K562 (cell line): ENCODE data around the gene PLK5. TPM values are rescaled to one million over a fixed set of nuclear protein-coding genes. Genes with fewer than 3 reads are reported as not detected.

ENCODE experiments used
- CTCFL ChIP-seq: IDR thresholded peaks from 2 replicates; pipeline ENCODE4 v1.6.1; 2011; ENCODE audit warnings: borderline replicate concordance, low read depth, mild to moderate bottlenecking, moderate library complexity, low read length; ENCODE audit not compliant: insufficient read depth, poor library complexity, severe bottlenecking
- DLX4 ChIP-seq: fragments of 250-450 bp; sonication (Bioruptor Pico); IDR thresholded peaks from 2 replicates; pipeline ENCODE4 v1.6.1; 2021; ENCODE audit warnings: mild to moderate bottlenecking
- E2F6 ChIP-seq, 2 experiments: IDR thresholded peaks; 2 replicates each; pipeline ENCODE4 v1.6.1; 2011; ENCODE audit warnings: borderline replicate concordance in 1 of 2, control low read depth in 1 of 2, low read depth in 1 of 2, low read length in 1 of 2, mild to moderate bottlenecking in 1 of 2, mixed read lengths in 1 of 2, moderate library complexity in 1 of 2; ENCODE audit not compliant: insufficient read depth in 1 of 2, insufficient read length in 1 of 2, poor library complexity in 1 of 2, severe bottlenecking in 1 of 2; ENCODE audit errors: extremely low read depth in 1 of 2
- E2F8 ChIP-seq: fragments of 450-650 bp; IDR thresholded peaks from 2 replicates; pipeline ENCODE4 v1.7.1; 2018; ENCODE audit warnings: mild to moderate bottlenecking, low read depth; ENCODE audit not compliant: partially characterized antibody
- GABPA ChIP-seq: fragments of 200-800 bp; sonication (Bioruptor generic); conservative IDR thresholded peaks from 2 replicates; pipeline ENCODE4 v1.6.1; 2016; ENCODE audit warnings: low read depth, missing genetic modification characterization, missing compliant biosample characterization
- GATAD2B ChIP-seq: fragments of 450-650 bp; IDR thresholded peaks from 2 replicates; pipeline ENCODE4 v1.6.1; 2017; ENCODE audit warnings: mild to moderate bottlenecking, borderline replicate concordance
- HNRNPL ChIP-seq: fragments of 200-400 bp; formaldehyde crosslinking; IDR thresholded peaks from 2 replicates; pipeline ENCODE4 v1.6.1; 2017; ENCODE audit warnings: low read depth, mild to moderate bottlenecking, low read length
- MCM3 ChIP-seq: fragments of 450-650 bp; IDR thresholded peaks from 2 replicates; pipeline ENCODE4 v1.6.1; 2016
- NBN ChIP-seq: fragments of 450-650 bp; IDR thresholded peaks from 2 replicates; pipeline ENCODE4 v1.6.1; 2016; ENCODE audit warnings: low read depth, mild to moderate bottlenecking
- PPARD ChIP-seq: fragments of 250-450 bp; sonication (Bioruptor Pico); IDR thresholded peaks from 2 replicates; pipeline ENCODE4 v1.8.0; 2022; ENCODE audit warnings: inconsistent platforms, mild to moderate bottlenecking, moderate library complexity
- TAF7 ChIP-seq: fragments of 450-650 bp; IDR thresholded peaks from 2 replicates; pipeline ENCODE4 v1.6.1; 2016; ENCODE audit warnings: missing genetic modification characterization, missing compliant biosample characterization
- THAP7 ChIP-seq: fragments of 250-450 bp; sonication (Bioruptor Pico); IDR thresholded peaks from 2 replicates; pipeline ENCODE4 v1.5.0; 2021
- USF2 ChIP-seq: sonication (generic); formaldehyde crosslinking; IDR thresholded peaks from 2 replicates; pipeline ENCODE4 v1.5.0; 2020; ENCODE audit warnings: missing genetic modification reagents
- ZBTB7A ChIP-seq: IDR thresholded peaks from 2 replicates; pipeline ENCODE4 v1.6.1; 2011; ENCODE audit warnings: low read depth, mild to moderate bottlenecking, low read length, moderate library complexity, borderline replicate concordance; ENCODE audit not compliant: control insufficient read depth
- ZNF133 ChIP-seq: fragments of 250-450 bp; sonication (Bioruptor Pico); IDR thresholded peaks from 2 replicates; pipeline ENCODE4 v1.4.0; 2020; ENCODE audit warnings: mild to moderate bottlenecking
- ZNF239 ChIP-seq: fragments of 250-450 bp; sonication (Bioruptor Pico); IDR thresholded peaks from 2 replicates; pipeline ENCODE4 v1.4.0; 2020; ENCODE audit warnings: mild to moderate bottlenecking
- ZNF830 ChIP-seq: fragments of 250-450 bp; sonication (Bioruptor Pico); IDR thresholded peaks from 2 replicates; pipeline ENCODE4 v1.5.0; 2021; ENCODE audit warnings: mild to moderate bottlenecking
- polyA plus RNA-seq, 8 experiments: library from polyadenylated mRNA; depleted of rRNA in 4 of 8; stranded (reverse) in 5 of 8; unstranded in 3 of 8; fragments of >200 nt; fragmentation: Nextera tagmentation in 2 of 8; fragmentation: Illumina TruSeq in 1 of 8; extraction: Ambion mirVana in 2 of 8; extraction: Trizol in 1 of 8; gene quantifications; 2 replicates each; pipeline versions ENCODE4 v1.2.1 to v1.2.3, GENCODE V29; 2011 to 2014; ENCODE audit warnings: inconsistent platforms in 1 of 8, missing spikeins in 1 of 8
- total RNA-seq, 7 experiments: library from RNA; depleted of rRNA in 6 of 7; stranded (reverse); fragments of >200 nt in 6 of 7; fragmentation: Illumina TruSeq in 2 of 7; extraction: Trizol in 2 of 7; gene quantifications; 2 replicates each; pipeline versions ENCODE4 v1.2.1 to v1.2.3, GENCODE V29; 2011 to 2021; ENCODE audit warnings: low replicate concordance in 1 of 7

Gene PLK5
- total and polyA plus RNA-seq, 9 of the 15 experiments (the other 6 are each of a cell fraction or from before 2014, with no cell fraction given): 0.04 to 0.23 (median 0.11) TPM; not detected in 5

GRCh38 chr19:1503089-1503924 lies 20.6 kb upstream of the PLK5 start (continued):
- no peak for TF ChIP-seq DLX4 (CRISPR knock-in tag)
- peak; percentile 65 for TF ChIP-seq USF2
- TF ChIP-seq PPARD (CRISPR knock-in tag): no peak
- peak; percentile 15; the same call in 1 of the 2 replicates for TF ChIP-seq TAF7 (tag)
- no peak for TF ChIP-seq ZNF830 (CRISPR knock-in tag)
- peak; percentile 94 to 96 for TF ChIP-seq E2F6 (IDR thresholded peaks at IDR 0.05; ENCODE audit: borderline replicate concordance in 1 of 2, extremely low read depth in 1 of 2, insufficient read depth in 1 of 2, insufficient read length in 1 of 2, low read depth in 1 of 2, low read length in 1 of 2, poor library complexity in 1 of 2, severe bottlenecking in 1 of 2)
- TF ChIP-seq E2F8: peak; percentile 53
- peak; percentile 38 for TF ChIP-seq GABPA
- 0 out of 2 replicates have a peak, but pooled peaks have one; percentile 23 for TF ChIP-seq ZNF239 (CRISPR knock-in tag)
- no peak for TF ChIP-seq NBN
- TF ChIP-seq ZBTB7A: peak; percentile 100
- peak; percentile 69; the same call in 1 of the 2 replicates for TF ChIP-seq GATAD2B
- no peak for TF ChIP-seq MCM3
- peak; percentile 75 for TF ChIP-seq CTCFL
- TF ChIP-seq THAP7 (CRISPR knock-in tag): 0 out of 2 replicates have a peak, but pooled peaks have one; percentile 72
- TF ChIP-seq ZNF133 (CRISPR knock-in tag): no peak
- peak; percentile 84 for TF ChIP-seq HNRNPL
